Glomerular visceral epithelial cell (primary cell): ENCODE measurements around the gene MIA2.
"Not testable (repeated sequence)": the region's sequence is repeated elsewhere in the genome, so short reads cannot be mapped to it uniquely, and the experiment has no call there.

Source experiments
- DNase-seq: peaks from one replicate; pipeline ENCODE4 v3.0.0-alpha.2; 2016; ENCODE audit errors: extremely low spot score

MIA2 gene

DNA sequence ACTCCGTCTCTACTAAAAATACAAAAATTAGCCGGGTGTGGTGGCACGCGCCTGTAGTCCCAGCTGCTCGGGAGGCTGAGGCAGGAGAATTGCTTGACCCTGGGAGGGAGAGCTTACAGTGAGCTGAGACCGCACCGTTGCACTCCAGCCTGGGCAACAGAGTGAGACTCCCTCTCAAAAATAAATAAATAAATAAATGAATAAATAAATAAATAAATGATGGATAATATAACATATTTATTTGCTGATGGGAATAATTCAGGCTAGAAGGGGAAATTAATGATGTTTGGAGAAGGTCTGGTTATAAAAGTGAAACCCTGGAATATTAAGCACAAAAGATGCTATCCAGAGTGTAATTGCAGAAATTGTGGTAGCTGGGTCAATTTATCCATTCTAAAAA lies 107.4 kb downstream of the MIA2 start:
- not testable (repeated sequence) for DNase-seq

DNA sequence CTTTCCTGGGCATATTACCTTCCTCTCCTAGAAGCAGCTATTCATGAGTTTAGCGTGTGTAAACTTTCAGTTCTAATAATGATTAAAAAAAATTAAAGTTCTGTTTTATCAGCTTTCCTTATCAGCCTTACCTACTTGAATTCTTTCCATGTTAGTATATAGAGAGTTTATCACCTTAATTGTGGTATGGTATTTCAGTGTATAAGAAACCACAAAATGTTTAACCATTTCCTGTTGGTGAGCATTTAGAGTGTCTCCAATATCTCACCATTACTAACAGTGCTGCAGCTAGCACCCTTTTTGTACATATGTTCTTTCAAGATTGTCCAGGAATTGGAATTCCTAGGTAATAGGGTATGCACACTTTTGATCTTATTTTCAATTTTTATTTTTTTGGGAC lies 109.1 kb downstream of the MIA2 start:
- DNase-seq = no peak

GRCh38 chr14:39343614-39344013 lies 109.9 kb downstream of the MIA2 start:
- no peak for DNase-seq

DNA sequence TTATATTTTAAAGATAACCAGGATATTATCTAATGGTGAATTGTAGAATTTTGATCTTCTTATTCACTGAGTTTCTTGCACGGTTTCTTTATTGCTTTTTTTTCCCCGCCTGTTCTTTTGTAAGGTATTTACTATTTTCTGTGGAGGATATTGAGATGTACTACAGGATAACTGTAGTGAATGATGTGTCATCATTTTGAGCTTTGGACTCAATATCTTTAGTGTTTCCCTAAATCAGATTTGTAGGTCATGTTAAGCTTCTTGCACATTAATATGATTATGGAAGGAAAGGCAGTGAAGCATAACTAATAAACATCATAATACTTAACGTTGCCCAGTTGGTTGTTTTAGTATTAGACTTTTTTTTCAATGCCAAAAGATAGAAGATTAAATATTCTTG lies 117.2 kb downstream of the MIA2 start:
- DNase-seq = no peak

DNA sequence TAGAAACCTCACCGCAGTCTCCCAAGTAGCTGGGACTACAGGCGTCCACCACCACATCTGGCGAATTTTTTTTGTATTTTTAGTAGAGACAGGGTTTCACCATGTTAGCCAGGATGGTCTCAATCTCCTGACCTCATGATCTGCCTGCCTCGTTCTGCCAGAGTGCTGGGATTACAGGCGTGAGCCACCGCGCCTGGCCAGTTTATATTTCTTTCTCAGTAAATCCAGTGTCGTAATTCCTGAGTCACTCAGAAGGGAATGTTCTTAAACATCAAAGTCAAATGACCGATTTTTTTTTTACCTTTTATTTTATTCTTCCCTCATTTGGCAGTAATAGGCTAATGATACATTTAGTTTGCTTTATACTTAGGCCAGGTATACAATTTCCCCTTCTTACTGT lies 118.0 kb downstream of the MIA2 start:
- no peak for DNase-seq

DNA sequence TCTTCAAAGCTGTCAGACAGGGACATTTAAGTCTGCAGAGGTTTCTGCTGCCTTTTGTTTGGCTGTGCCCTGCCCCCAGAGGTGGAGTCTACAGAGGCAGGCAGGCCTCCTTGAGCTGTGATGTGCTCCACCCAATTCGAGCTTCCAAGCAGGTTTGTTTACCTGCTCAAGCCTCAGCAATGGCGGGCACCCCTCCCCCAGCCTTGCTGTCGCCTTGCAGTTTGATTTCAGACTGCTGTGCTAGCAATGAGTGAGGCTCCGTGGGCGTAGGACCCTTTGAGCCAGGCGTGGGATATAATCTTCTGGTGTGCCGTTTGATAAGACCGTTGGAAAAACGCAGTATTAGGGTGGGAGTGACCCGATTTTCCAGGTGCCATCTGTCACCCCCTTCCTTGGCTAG lies 125.4 kb downstream of the MIA2 start:
- DNase-seq = not testable (repeated sequence)

GRCh38 chr14:39360316-39360715 lies 126.6 kb downstream of the MIA2 start:
- no peak for DNase-seq

DNA sequence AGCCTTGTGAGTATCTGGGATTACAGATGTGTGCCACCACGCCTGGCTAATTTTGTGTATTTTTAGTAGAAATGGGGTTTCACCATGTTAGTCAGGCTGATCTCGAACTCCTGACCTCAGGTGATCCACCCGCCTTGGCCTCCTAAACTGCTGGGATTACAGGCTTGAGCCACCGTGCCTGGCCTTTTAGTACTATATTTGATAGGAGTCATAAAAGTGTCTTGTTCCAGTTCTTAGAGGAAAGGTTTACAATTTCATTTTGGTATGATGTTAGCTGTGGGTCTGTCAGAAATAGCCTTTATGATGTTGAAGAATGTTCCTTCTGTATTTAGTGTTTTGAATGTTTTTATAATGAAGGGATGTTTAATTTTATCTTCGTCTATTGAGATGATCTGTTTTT lies 127.8 kb downstream of the MIA2 start:
- not testable (repeated sequence) for DNase-seq

DNA sequence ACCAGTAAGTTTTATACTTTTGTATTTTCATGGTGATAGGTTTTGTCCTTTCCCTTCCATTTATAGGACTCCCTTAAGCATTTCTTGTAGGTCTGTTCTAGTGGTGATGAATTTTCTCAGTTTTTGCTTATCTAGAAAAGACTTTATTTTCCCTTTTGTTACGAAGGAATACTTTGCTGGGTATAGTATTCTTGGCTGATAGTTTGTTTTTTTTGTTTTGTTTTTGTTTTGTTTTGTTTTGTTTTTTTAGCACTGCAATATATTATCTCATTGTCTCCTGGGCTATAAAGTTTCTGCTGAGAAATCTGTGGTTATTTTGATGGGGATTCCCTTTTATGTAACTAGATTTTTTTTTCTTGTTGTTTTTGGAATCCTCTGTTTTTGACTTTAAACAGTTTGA lies 130.8 kb downstream of the MIA2 start:
- no peak for DNase-seq

DNA sequence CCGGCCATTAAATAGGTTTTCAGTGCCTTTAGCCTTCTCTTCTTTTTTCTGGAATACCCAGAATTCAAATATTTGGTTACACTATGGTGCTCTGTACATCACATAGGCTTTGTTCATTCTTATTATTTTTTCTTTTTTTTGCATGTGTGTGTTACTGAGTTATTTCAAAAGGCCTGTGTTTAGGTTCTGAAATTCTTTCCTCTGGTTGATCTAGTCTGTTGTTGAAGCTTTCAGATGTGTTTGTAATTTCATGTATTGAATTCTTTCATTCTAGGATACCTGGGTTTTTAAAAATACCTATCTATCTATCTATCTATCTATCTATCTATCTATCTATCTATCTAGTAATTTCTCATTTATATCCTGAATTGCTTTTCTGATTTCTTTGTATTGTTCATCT lies 131.6 kb downstream of the MIA2 start:
- no peak for DNase-seq

DNA sequence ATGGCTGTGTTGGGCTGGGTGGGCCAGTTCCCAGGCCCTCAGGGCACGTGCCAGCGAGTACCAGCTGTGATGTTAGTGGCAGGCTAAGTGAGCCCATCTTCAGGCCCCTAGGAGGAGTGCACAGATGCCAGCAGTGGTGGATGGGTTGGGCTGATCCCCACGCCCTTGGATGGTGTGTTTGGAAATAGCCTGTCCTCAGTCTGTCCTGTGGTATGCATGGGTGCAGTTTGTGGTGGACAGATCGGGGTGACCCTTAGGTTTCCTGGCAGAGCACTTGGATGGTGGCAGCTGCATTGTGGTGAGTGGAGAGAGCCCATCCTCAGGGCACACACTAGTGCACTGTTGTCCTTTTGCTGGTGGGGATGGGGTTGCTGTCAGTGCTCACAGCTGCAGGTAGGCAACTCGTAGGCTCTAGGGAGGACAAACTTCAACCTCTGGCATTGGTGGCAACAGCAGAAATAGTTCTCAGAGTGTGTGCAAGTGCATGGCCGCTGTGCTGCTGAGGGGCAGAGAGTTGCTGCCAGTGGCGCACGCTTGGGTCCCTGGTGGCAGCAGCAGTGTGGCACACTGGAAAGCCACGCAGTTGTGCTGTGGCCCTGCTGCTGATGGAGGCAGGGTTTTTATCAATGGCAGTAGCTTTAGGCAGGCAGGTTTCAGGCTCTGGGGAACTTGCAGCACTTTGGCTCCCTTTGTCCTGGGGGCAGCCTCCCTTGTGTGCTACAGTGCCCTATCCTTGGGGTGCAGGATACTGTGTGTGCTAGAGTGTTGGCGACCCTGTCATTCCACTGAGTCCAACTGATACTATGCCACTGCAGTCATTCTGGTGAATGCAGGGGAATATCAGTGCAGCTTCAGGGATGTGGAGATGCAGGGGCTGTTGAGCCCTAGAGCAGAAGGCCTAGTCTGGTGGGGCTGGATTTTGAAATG lies 133.0 kb downstream of the MIA2 start:
- DNase-seq = no peak

DNA sequence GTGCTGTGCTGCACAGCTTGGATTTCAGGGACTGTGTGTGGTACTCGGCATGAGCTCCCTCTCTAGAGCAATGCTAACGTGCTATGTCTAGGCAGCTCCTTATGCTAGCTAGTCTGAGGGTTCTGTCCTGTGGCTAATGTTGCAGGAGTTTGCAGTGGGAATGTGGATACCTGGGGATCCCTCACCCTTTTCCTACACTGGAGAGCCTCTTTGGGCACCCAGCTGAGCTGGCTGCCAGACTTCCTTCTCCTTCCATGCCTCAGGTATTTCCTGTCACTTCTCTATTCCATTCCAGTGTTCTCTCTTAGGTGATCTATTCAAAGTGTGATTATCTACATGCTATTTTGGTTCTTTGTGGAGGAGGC lies 133.7 kb downstream of the MIA2 start:
- no peak for DNase-seq

DNA sequence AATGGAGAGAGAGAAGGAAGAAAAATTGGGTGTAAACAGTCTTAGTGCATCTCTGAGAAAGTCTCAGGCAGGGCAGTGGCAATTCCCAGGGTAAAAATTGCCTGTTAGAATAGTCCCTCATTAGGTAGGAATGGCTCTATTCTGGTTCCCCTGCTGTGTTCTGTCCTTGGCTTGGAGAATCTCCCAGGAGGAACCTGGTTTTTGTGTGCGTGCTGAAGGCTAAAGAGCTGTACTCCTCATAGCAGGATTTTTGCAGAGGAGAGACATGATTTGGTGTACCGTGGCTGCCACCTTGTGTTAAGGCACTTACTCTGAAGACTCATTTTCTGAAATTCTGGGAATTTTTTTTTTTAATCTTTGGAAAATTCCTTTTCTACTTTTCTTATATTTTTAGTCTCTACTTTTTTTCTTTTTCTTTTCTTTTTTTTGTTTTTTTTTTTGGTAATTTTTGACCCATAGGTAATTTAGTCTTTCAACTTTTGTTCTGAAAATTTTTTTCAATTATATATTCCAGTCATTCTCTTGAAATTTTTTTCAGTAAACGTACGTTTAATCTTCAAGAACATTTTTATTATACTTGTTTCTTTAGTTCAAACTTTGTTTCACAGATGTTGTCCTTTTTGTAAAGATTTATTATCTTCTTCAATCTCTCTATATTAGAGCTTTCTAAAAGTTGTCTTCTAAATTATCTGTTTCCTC lies 134.7 kb downstream of the MIA2 start:
- peak; percentile 68 for DNase-seq

- no peak for DNase-seq
These were observed 135.3 kb downstream of the MIA2 start for GRCh38 chr14:39369029-39369428.

DNA sequence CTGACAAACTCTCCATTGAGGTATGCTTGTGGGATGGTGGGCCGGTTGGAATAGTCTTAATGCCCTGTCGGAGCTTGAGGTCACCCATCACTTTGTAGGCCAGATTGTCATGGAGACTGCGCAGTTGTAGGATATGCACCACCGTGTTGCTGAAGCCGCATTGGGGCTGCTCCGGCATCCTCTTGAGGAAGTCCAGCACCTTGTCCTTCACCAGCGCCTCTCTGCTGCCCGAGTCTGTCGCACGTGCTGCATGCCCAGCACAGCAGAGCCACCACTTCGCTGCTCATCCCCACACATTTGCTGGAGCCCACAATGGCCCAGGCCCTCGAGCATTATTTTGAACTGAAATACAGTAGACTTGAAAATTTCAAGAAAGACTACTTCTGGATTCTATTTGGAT lies 136.7 kb downstream of the MIA2 start:
- no peak for DNase-seq

- no peak for DNase-seq
These were observed 138.9 kb downstream of the MIA2 start for GRCh38 chr14:39372656-39373055.

GRCh38 chr14:39374851-39375250 lies 141.1 kb downstream of the MIA2 start:
- no peak for DNase-seq

DNA sequence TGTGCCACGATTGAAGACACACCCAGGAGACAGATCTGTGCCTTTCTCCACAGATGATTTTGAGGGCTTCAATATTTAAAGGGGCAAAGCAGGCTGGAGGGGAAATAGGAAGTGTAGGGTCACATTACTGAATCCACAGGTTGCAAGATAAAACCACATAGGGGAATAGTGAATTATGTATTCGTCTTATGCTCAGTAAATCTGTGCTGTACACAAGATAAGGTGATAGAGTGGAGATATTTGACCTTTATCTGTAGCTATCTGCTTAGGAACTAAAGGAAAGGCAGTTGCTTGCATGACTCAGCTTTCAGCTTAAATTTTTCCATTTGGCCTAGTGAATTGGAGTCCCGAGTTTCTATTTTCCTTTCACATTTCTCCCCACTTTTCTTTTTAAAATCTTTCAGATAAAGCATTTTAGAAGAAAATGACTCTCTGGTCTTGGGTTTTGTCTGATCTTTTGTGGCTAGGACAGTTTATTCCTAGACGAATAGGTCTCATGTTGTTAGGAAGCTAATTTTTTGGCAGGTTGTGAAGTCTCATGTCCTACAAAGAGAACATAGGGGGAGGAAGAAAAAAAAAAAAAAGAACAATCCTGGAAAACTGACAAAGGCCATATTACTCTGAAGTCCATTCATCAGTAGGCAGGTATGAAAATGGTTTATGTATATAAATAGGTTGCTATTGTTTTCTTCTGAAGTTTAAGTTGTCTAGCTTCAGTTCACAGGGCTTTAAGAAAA lies 143.1 kb downstream of the MIA2 start:
- DNase-seq = no peak

- no peak for DNase-seq
These were observed 147.7 kb downstream of the MIA2 start for GRCh38 chr14:39381366-39381765.

- DNase-seq = no peak
These were observed 148.7 kb downstream of the MIA2 start for GRCh38 chr14:39382463-39382862.

GRCh38 chr14:39383026-39383660 lies 149.4 kb downstream of the MIA2 start:
- DNase-seq = no peak

DNA sequence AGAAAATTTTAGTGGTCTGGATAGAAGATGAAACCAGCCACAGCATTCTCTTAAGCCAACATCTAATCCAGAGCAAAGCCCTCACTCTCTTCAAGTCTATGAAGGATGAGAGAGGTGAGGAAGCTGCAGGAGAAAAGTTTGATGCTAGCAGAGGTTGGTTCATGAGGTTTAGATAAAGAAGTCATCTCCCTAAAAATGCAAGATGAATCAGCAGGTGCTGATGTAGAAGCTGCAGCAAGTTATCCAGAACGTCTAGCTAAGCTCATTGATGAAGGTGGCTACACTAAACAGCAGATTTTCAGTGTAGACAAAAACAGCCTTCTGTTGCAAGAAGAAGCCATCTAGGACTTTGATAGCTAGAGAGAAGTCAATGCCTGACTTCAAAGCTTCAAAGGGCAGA lies 150.0 kb downstream of the MIA2 start:
- no peak for DNase-seq
